HEK293 (cell line): ENCODE results near the gene GJB3.
"Not testable (repeated sequence)": the region's sequence is repeated elsewhere in the genome, so short reads cannot be mapped to it uniquely, and the experiment has no call there.

ENCODE experiments used
- GLIS2 ChIP-seq: fragments of 450-650 bp; formaldehyde crosslinking; IDR thresholded peaks from 2 replicates; pipeline ENCODE4 v1.5.1; 2016; ENCODE audit warnings: missing biosample characterization, missing genetic modification characterization
- HIC1 ChIP-seq: fragments of 450-650 bp; formaldehyde crosslinking; IDR thresholded peaks from 2 replicates; pipeline ENCODE4 v1.5.1; 2016; ENCODE audit warnings: missing biosample characterization, missing genetic modification characterization
- YY1 ChIP-seq: fragments of 450-650 bp; formaldehyde crosslinking; IDR thresholded peaks from 2 replicates; pipeline ENCODE4 v1.5.1; 2018; ENCODE audit warnings: missing biosample characterization, missing genetic modification characterization
- ZBTB49 ChIP-seq: fragments of 450-650 bp; formaldehyde crosslinking; IDR thresholded peaks from 2 replicates; pipeline ENCODE4 v1.5.1; 2016; ENCODE audit warnings: missing biosample characterization, missing genetic modification characterization, low read depth
- ZFP3 ChIP-seq: fragments of 450-650 bp; formaldehyde crosslinking; IDR thresholded peaks from 2 replicates; pipeline ENCODE4 v1.5.1; 2016; ENCODE audit warnings: low read depth, missing biosample characterization, missing genetic modification characterization
- ZNF292 ChIP-seq: fragments of 450-650 bp; formaldehyde crosslinking; IDR thresholded peaks from 2 replicates; pipeline ENCODE4 v1.5.1; 2016; ENCODE audit warnings: low read depth, missing biosample characterization, missing genetic modification characterization, borderline replicate concordance
- ZNF792 ChIP-seq: fragments of 450-650 bp; formaldehyde crosslinking; IDR thresholded peaks from 2 replicates; pipeline ENCODE4 v1.5.1; 2016; ENCODE audit warnings: missing biosample characterization, missing genetic modification characterization
- ZSCAN5A ChIP-seq: fragments of 450-650 bp; formaldehyde crosslinking; IDR thresholded peaks from 2 replicates; pipeline ENCODE4 v1.5.1; 2016; ENCODE audit warnings: missing biosample characterization, missing genetic modification characterization
- TF ChIP-seq, protein P1 (sequence below): fragments of 450-650 bp; formaldehyde crosslinking; IDR thresholded peaks from 2 replicates; pipeline ENCODE4 v1.5.1; 2016; ENCODE audit warnings: missing biosample characterization, missing genetic modification characterization
- TF ChIP-seq, protein P2 (sequence below): fragments of 450-650 bp; formaldehyde crosslinking; IDR thresholded peaks from 2 replicates; pipeline ENCODE4 v1.5.1; 2016; ENCODE audit warnings: missing biosample characterization, missing genetic modification characterization
- TF ChIP-seq, protein P3 (sequence below): fragments of 450-650 bp; formaldehyde crosslinking; IDR thresholded peaks from 2 replicates; pipeline ENCODE4 v1.5.1; 2017; ENCODE audit warnings: missing biosample characterization, missing genetic modification characterization
- TF ChIP-seq, protein P4 (sequence below): fragments of 450-650 bp; formaldehyde crosslinking; IDR thresholded peaks from 2 replicates; pipeline ENCODE4 v1.5.1; 2017; ENCODE audit warnings: missing biosample characterization, missing genetic modification characterization

GRCh38 chr1:34818862-34819261, 37.8 kb downstream of the GJB3 start:
- TF ChIP-seq, protein P1, sequence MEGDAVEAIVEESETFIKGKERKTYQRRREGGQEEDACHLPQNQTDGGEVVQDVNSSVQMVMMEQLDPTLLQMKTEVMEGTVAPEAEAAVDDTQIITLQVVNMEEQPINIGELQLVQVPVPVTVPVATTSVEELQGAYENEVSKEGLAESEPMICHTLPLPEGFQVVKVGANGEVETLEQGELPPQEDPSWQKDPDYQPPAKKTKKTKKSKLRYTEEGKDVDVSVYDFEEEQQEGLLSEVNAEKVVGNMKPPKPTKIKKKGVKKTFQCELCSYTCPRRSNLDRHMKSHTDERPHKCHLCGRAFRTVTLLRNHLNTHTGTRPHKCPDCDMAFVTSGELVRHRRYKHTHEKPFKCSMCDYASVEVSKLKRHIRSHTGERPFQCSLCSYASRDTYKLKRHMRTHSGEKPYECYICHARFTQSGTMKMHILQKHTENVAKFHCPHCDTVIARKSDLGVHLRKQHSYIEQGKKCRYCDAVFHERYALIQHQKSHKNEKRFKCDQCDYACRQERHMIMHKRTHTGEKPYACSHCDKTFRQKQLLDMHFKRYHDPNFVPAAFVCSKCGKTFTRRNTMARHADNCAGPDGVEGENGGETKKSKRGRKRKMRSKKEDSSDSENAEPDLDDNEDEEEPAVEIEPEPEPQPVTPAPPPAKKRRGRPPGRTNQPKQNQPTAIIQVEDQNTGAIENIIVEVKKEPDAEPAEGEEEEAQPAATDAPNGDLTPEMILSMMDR, result not testable (repeated sequence)
- TF ChIP-seq, protein P2, sequence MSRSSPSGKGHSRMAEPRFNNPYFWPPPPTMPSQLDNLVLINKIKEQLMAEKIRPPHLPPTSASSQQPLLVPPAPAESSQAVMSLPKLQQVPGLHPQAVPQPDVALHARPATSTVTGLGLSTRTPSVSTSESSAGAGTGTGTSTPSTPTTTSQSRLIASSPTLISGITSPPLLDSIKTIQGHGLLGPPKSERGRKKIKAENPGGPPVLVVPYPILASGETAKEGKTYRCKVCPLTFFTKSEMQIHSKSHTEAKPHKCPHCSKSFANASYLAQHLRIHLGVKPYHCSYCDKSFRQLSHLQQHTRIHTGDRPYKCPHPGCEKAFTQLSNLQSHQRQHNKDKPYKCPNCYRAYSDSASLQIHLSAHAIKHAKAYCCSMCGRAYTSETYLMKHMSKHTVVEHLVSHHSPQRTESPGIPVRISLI (tag by site-specific recombination), result not testable (repeated sequence)
- TF ChIP-seq ZNF792; ZBTB49; GLIS2 (tag by site-specific recombination); ZNF292 (tag by site-specific recombination); ZSCAN5A; HIC1; YY1; ZFP3 (tag by site-specific recombination): not testable (repeated sequence)
- TF ChIP-seq, protein P3, sequence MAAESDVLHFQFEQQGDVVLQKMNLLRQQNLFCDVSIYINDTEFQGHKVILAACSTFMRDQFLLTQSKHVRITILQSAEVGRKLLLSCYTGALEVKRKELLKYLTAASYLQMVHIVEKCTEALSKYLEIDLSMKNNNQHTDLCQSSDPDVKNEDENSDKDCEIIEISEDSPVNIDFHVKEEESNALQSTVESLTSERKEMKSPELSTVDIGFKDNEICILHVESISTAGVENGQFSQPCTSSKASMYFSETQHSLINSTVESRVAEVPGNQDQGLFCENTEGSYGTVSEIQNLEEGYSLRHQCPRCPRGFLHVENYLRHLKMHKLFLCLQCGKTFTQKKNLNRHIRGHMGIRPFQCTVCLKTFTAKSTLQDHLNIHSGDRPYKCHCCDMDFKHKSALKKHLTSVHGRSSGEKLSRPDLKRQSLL (tag by site-specific recombination), result not testable (repeated sequence)
- TF ChIP-seq, protein P4, sequence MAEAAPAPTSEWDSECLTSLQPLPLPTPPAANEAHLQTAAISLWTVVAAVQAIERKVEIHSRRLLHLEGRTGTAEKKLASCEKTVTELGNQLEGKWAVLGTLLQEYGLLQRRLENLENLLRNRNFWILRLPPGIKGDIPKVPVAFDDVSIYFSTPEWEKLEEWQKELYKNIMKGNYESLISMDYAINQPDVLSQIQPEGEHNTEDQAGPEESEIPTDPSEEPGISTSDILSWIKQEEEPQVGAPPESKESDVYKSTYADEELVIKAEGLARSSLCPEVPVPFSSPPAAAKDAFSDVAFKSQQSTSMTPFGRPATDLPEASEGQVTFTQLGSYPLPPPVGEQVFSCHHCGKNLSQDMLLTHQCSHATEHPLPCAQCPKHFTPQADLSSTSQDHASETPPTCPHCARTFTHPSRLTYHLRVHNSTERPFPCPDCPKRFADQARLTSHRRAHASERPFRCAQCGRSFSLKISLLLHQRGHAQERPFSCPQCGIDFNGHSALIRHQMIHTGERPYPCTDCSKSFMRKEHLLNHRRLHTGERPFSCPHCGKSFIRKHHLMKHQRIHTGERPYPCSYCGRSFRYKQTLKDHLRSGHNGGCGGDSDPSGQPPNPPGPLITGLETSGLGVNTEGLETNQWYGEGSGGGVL (tag by site-specific recombination), result not testable (repeated sequence)
